Mesenchymal stem cell (in vitro differentiated cells and primary cell): ENCODE data around the gene SPPL2B.

ENCODE experiments used
- DNase-seq: peaks from one replicate; pipeline ENCODE4 v3.0.0-alpha.2; 2013
- H2AFZ ChIP-seq: one replicate; pipeline ENCODE4 v1.6.1; 2013; ENCODE audit warnings: low read depth, mild to moderate bottlenecking, control low read depth, inconsistent platforms, low read length, moderate library complexity
- H2AK5ac ChIP-seq: 2 replicates; pipeline ENCODE4 v1.6.1; 2013; ENCODE audit warnings: low read length, moderate library complexity, mild to moderate bottlenecking, inconsistent platforms; ENCODE audit not compliant: severe bottlenecking
- H2BK120ac ChIP-seq: one replicate; pipeline ENCODE4 v1.6.1; 2013; ENCODE audit warnings: low read depth, mild to moderate bottlenecking, inconsistent platforms, low read length, moderate library complexity
- H2BK12ac ChIP-seq, 2 experiments: one replicate each; pipeline ENCODE4 v1.6.1; 2013; ENCODE audit warnings: inconsistent platforms in 2 of 2, low read length in 2 of 2, mild to moderate bottlenecking in 2 of 2, moderate library complexity in 2 of 2, control low read depth in 1 of 2
- H2BK15ac ChIP-seq: one replicate; pipeline ENCODE4 v1.6.1; 2013; ENCODE audit warnings: mild to moderate bottlenecking, low read depth, inconsistent platforms; ENCODE audit not compliant: poor library complexity, severe bottlenecking
- H2BK5ac ChIP-seq: 2 replicates; pipeline ENCODE4 v1.6.1; 2013; ENCODE audit warnings: low read depth, mild to moderate bottlenecking, low read length, control low read depth, inconsistent platforms; ENCODE audit not compliant: poor library complexity, severe bottlenecking
- H3K14ac ChIP-seq, 2 experiments: one replicate each; pipeline ENCODE4 v1.6.1; 2013; ENCODE audit warnings: inconsistent platforms in 2 of 2, low read length in 2 of 2, control low read depth in 1 of 2, mild to moderate bottlenecking in 1 of 2, moderate library complexity in 1 of 2
- H3K18ac ChIP-seq, 2 experiments: one replicate each; pipeline ENCODE4 v1.6.1; 2013; ENCODE audit warnings: inconsistent platforms in 2 of 2, low read length in 2 of 2, control low read depth in 1 of 2, low read depth in 1 of 2, mild to moderate bottlenecking in 1 of 2
- H3K23ac ChIP-seq, 2 experiments: one replicate each; pipeline ENCODE4 v1.6.1; 2013; ENCODE audit warnings: inconsistent platforms in 2 of 2, low read length in 2 of 2, mild to moderate bottlenecking in 2 of 2, moderate library complexity in 2 of 2, control low read depth in 1 of 2
- H3K27ac ChIP-seq: 2 replicates; pipeline ENCODE4 v1.5.1; 2013; ENCODE audit warnings: mild to moderate bottlenecking, moderate library complexity, low read length, control low read depth, inconsistent platforms; ENCODE audit not compliant: poor library complexity, severe bottlenecking
- H3K27me3 ChIP-seq, 2 experiments: 2 replicates each; pipeline versions ENCODE4 v1.6.1 to v1.7.0; 2013; ENCODE audit warnings: low read length in 2 of 2, mild to moderate bottlenecking in 2 of 2, moderate library complexity in 2 of 2, control low read depth in 1 of 2, inconsistent platforms in 1 of 2; ENCODE audit not compliant: control insufficient read depth in 1 of 2, insufficient read depth in 1 of 2
- H3K36me3 ChIP-seq, 2 experiments: 2 replicates each; pipeline versions ENCODE4 v1.6.1 to v1.7.0; 2013; ENCODE audit warnings: low read length in 2 of 2, control low read depth in 1 of 2, inconsistent platforms in 1 of 2, low read depth in 1 of 2, mild to moderate bottlenecking in 1 of 2; ENCODE audit not compliant: insufficient read depth in 2 of 2, control insufficient read depth in 1 of 2
- H3K4ac ChIP-seq, 2 experiments: one replicate each; pipeline ENCODE4 v1.6.1; 2013; ENCODE audit warnings: inconsistent platforms in 2 of 2, low read length in 2 of 2, mild to moderate bottlenecking in 2 of 2, moderate library complexity in 2 of 2, control low read depth in 1 of 2, low read depth in 1 of 2
- H3K4me1 ChIP-seq: 2 replicates; pipeline ENCODE4 v1.6.1; 2013; ENCODE audit warnings: low read depth, low read length, control low read depth; ENCODE audit not compliant: control insufficient read depth, insufficient read depth
- H3K4me2 ChIP-seq: 2 replicates; pipeline ENCODE4 v1.6.1; 2013; ENCODE audit warnings: low read length, mild to moderate bottlenecking, inconsistent platforms; ENCODE audit not compliant: poor library complexity, severe bottlenecking
- H3K4me3 ChIP-seq, 2 experiments: 2 replicates each; pipeline versions ENCODE4 v1.5.1 to v1.7.0; 2013; ENCODE audit warnings: low read length in 2 of 2, mild to moderate bottlenecking in 2 of 2, control low read depth in 1 of 2, low read depth in 1 of 2; ENCODE audit not compliant: insufficient read depth in 1 of 2
- H3K79me1 ChIP-seq: replicated peaks from 2 replicates; pipeline ENCODE4 v1.6.1; 2013; ENCODE audit warnings: mild to moderate bottlenecking, control low read depth, low read length, inconsistent platforms; ENCODE audit not compliant: poor library complexity, severe bottlenecking
- H3K9ac ChIP-seq: 2 replicates; pipeline ENCODE4 v1.7.0; 2013; ENCODE audit warnings: mild to moderate bottlenecking, low read length, moderate library complexity
- H3K9me3 ChIP-seq: 2 replicates; pipeline ENCODE4 v1.7.0; 2013; ENCODE audit warnings: mild to moderate bottlenecking, low read length; ENCODE audit not compliant: control insufficient read depth
- H4K8ac ChIP-seq: one replicate; pipeline ENCODE4 v1.6.1; 2013; ENCODE audit warnings: inconsistent platforms, mild to moderate bottlenecking, low read length, moderate library complexity
- H4K91ac ChIP-seq: one replicate; pipeline ENCODE4 v1.6.1; 2013; ENCODE audit warnings: mild to moderate bottlenecking, low read length, inconsistent platforms
- WGBS: methylation state at CpG from one replicate; pipeline ENCODE4 v1.1.7; 2013; ENCODE audit warnings: mixed read lengths; 5-methylcytosine and 5-hydroxymethylcytosine counted together

The SPPL2B gene

DNA sequence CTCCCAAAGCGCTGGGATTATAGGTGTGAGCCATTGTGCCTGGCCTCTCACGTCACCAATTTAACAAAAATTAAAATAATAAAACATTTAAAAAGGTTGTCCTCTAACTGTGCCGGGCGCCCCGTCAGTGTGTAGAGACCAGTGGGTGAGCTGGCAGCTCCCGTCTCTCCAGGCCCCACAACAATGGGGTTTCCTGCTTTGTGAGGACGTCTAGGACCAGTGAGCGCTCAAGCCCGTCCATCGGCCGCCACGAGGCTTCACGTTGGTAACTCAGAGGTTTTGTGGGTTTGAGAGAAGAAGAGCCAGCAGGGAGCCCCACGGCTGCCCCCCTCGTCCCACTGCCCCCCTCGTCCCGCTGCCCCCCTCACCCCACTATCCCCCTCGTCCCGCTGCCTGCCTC is 4.8 kb upstream of the SPPL2B start:
- Histone ChIP-seq H3K4ac (no peak overlapping the region), H2AK5ac (no peak overlapping the region), H4K91ac (no peak overlapping the region), H2AFZ (no peak overlapping the region), H3K79me1 (peaks cover 23% of the 10 kb centered on the region), H3K27me3 (no peaks in the 10 kb centered on the region), H3K36me3 (peaks cover 34 to 58% of the 10 kb centered on the region in 2 experiments), H3K4me1 (peaks cover 28% of the 10 kb centered on the region), H3K23ac (no peak overlapping the region), H3K9ac (no peak overlapping the region), H3K4me3 (no peak overlapping the region), H3K9me3 (no peaks in the 10 kb centered on the region), H4K8ac (no peak overlapping the region), H3K27ac (no peak overlapping the region), H3K14ac (no peak overlapping the region), H2BK12ac (no peak overlapping the region), H2BK120ac (no peak overlapping the region), H2BK5ac (no peak overlapping the region), H2BK15ac (no peak overlapping the region), H3K4me2 (no peak overlapping the region), H3K18ac (no peak overlapping the region)
- WGBS, result 96% methylated on average over 13 of the region's 19 CpGs
- no peak for DNase-seq

- Histone ChIP-seq H2BK15ac (no peak overlapping the region), H3K4me3 (no peak overlapping the region), H2BK5ac (no peak overlapping the region), H2AFZ (no peak overlapping the region), H3K14ac (no peak overlapping the region), H3K79me1 (peaks cover 30% of the 10 kb centered on the region), H3K4ac (no peak overlapping the region), H4K91ac (peak overlapping the region; percentile 4), H2BK12ac (no peak overlapping the region), H3K4me1 (peaks cover 33% of the 10 kb centered on the region), H3K36me3 (peaks cover 34 to 58% of the 10 kb centered on the region in 2 experiments), H2AK5ac (no peak overlapping the region), H3K23ac (no peak overlapping the region), H3K9me3 (no peaks in the 10 kb centered on the region), H3K4me2 (no peak overlapping the region), H4K8ac (no peak overlapping the region), H3K27me3 (no peaks in the 10 kb centered on the region), H3K18ac (no peak overlapping the region), H3K9ac (no peak overlapping the region), H2BK120ac (no peak overlapping the region), H3K27ac (peak overlapping the region; percentile 0)
- DNase-seq, result no peak
- WGBS, result 96% methylated on average over 34 of the region's 34 CpGs
These were observed 4.1 kb upstream of the SPPL2B start for GRCh38 chr19:2324220-2324948.

- H3K4ac ChIP-seq, result no peak overlapping the region
- H2BK120ac ChIP-seq, result no peak overlapping the region
- no peak overlapping the region for H3K18ac ChIP-seq
- no peaks in the 10 kb centered on the region for H3K27me3 ChIP-seq
- H2BK5ac ChIP-seq, result peak overlapping the region; percentile 14
- no peak overlapping the region for H2AK5ac ChIP-seq
- peak overlapping the region; percentile 51 for H4K8ac ChIP-seq
- peak overlapping the region; percentile 32 for H4K91ac ChIP-seq
- peaks cover 34 to 58% of the 10 kb centered on the region in 2 experiments for H3K36me3 ChIP-seq
- peaks cover 38% of the 10 kb centered on the region for H3K79me1 ChIP-seq
- no peak overlapping the region for H2BK12ac ChIP-seq
- no peak overlapping the region for H2BK15ac ChIP-seq
- no peak overlapping the region for H2AFZ ChIP-seq
- DNase-seq, result no peak
- no peaks in the 10 kb centered on the region for H3K9me3 ChIP-seq
- H3K23ac ChIP-seq, result no peak overlapping the region
- H3K14ac ChIP-seq, result no peak overlapping the region
- H3K4me3 ChIP-seq, result peak overlapping the region in 1 of 2 experiments; percentile 11
- H3K4me2 ChIP-seq, result no peak overlapping the region
- H3K9ac ChIP-seq, result no peak overlapping the region
- peaks cover 42% of the 10 kb centered on the region for H3K4me1 ChIP-seq
- WGBS, result 90% methylated on average over 29 of the region's 29 CpGs
- no peak overlapping the region for H3K27ac ChIP-seq
These were observed 3.0 kb upstream of the SPPL2B start for GRCh38 chr19:2325281-2326046.

GRCh38 chr19:2326699-2327360 is 1.7 kb upstream of the SPPL2B start:
- no peak for DNase-seq
- H3K4me2 ChIP-seq, result no peak overlapping the region
- no peak overlapping the region for H3K14ac ChIP-seq
- peaks cover 45% of the 10 kb centered on the region for H3K79me1 ChIP-seq
- no peak overlapping the region for H2AK5ac ChIP-seq
- no peak overlapping the region for H3K27ac ChIP-seq
- no peak overlapping the region for H2BK5ac ChIP-seq
- no peak overlapping the region for H2BK15ac ChIP-seq
- no peak overlapping the region for H4K91ac ChIP-seq
- 92% methylated on average over 16 of the region's 16 CpGs for WGBS
- no peaks in the 10 kb centered on the region for H3K9me3 ChIP-seq
- no peak overlapping the region for H2AFZ ChIP-seq
- peak overlapping the region; percentile 92 for H3K9ac ChIP-seq
- H3K27me3 ChIP-seq, result no peaks in the 10 kb centered on the region
- no peak overlapping the region for H4K8ac ChIP-seq
- peaks cover 48% of the 10 kb centered on the region for H3K4me1 ChIP-seq
- no peak overlapping the region for H3K18ac ChIP-seq
- peaks cover 26 to 46% of the 10 kb centered on the region in 2 experiments for H3K36me3 ChIP-seq
- H2BK120ac ChIP-seq, result no peak overlapping the region
- H3K4ac ChIP-seq, result no peak overlapping the region
- peak overlapping the region in 1 of 2 experiments; percentile 92 for H3K4me3 ChIP-seq
- H3K23ac ChIP-seq, result no peak overlapping the region
- no peak overlapping the region for H2BK12ac ChIP-seq
